HEK293 (cell line): Measurements from ENCODE around the gene EIF3J.

Experiments used
- CTCF ChIA-PET: fragments of 350-600 bp; formaldehyde crosslinking; extraction: SDS; loops from one replicate; lab custom pipeline; 2021; ENCODE audit warnings: antibody characterized with exemption; lab: Yijun Ruan, JAX
- POLR2A ChIA-PET: fragments of 300-600 bp; formaldehyde crosslinking; extraction: SDS; loops from one replicate; lab custom pipeline; 2020; ENCODE audit warnings: antibody characterized with exemption, inconsistent platforms; lab: Yijun Ruan, JAX
- H3K27ac ChIP-seq: fragments of 200-500 bp; sonication (Bioruptor generic); 2 replicates; pipeline ENCODE4 v1.5.1; 2014; ENCODE audit warnings: low read depth, low read length, control low read depth, inconsistent platforms; ENCODE audit errors: extremely low read depth
- H3K36me3 ChIP-seq, 2 experiments: fragments of 200-500 bp in 1 of 2; sonication (Bioruptor generic) in 1 of 2; 1 replicate in 1 of 2; 2 replicates in 1 of 2; pipeline ENCODE4 v1.5.1; 2014 to 2017; ENCODE audit warnings: inconsistent platforms in 2 of 2, low read length in 2 of 2; ENCODE audit not compliant: control insufficient read depth in 2 of 2, insufficient read depth in 1 of 2
- H3K4me1 ChIP-seq: fragments of 200-500 bp; sonication (Bioruptor generic); 2 replicates; pipeline ENCODE4 v1.5.1; 2014; ENCODE audit warnings: mild to moderate bottlenecking, low read length, inconsistent platforms; ENCODE audit not compliant: control insufficient read depth, insufficient read depth
- H3K4me3 ChIP-seq: 2 replicates; pipeline ENCODE4 v1.5.1; 2011; ENCODE audit warnings: low read depth, mild to moderate bottlenecking, control low read depth, low read length, moderate library complexity
- H3K9me3 ChIP-seq: fragments of 200-500 bp; sonication (Bioruptor generic); 2 replicates; pipeline ENCODE4 v1.5.1; 2014; ENCODE audit warnings: low read depth, low read length, inconsistent platforms; ENCODE audit not compliant: control insufficient read depth, insufficient read depth
- BCL11A ChIP-seq: fragments of 450-650 bp; formaldehyde crosslinking; IDR thresholded peaks from 2 replicates; pipeline ENCODE4 v1.5.1; 2016; ENCODE audit warnings: low read depth, missing biosample characterization, missing genetic modification characterization
- IKZF3 ChIP-seq: fragments of 450-650 bp; IDR thresholded peaks from 2 replicates; pipeline ENCODE4 v1.5.0; 2018; ENCODE audit warnings: missing biosample characterization, mild to moderate bottlenecking, missing genetic modification characterization, moderate library complexity
- PRDM6 ChIP-seq: fragments of 450-650 bp; formaldehyde crosslinking; IDR thresholded peaks from 2 replicates; pipeline ENCODE4 v1.5.1; 2017; ENCODE audit warnings: missing biosample characterization, missing genetic modification characterization
- ZBTB6 ChIP-seq: fragments of 450-650 bp; formaldehyde crosslinking; IDR thresholded peaks from 2 replicates; pipeline ENCODE4 v1.5.1; 2017; ENCODE audit warnings: missing biosample characterization, missing genetic modification characterization
- ZBTB7A ChIP-seq: fragments of 450-650 bp; formaldehyde crosslinking; IDR thresholded peaks from 2 replicates; pipeline ENCODE4 v1.5.1; 2016; ENCODE audit warnings: low read depth, missing biosample characterization, missing genetic modification characterization
- ZNF112 ChIP-seq: fragments of 450-650 bp; formaldehyde crosslinking; IDR thresholded peaks from 2 replicates; pipeline ENCODE4 v1.5.0; 2017; ENCODE audit warnings: missing biosample characterization, missing genetic modification characterization
- ZNF132 ChIP-seq: fragments of 450-650 bp; formaldehyde crosslinking; IDR thresholded peaks from 2 replicates; pipeline ENCODE4 v1.5.1; 2017; ENCODE audit warnings: missing biosample characterization, missing genetic modification characterization, borderline replicate concordance
- ZNF274 ChIP-seq, 2 experiments: fragments of 200-500 bp in 1 of 2; fragments of 450-650 bp in 1 of 2; sonication (Bioruptor generic) in 1 of 2; formaldehyde crosslinking in 1 of 2; IDR thresholded peaks; 2 replicates each; pipeline versions ENCODE4 v1.5.1 to v1.6.1; 2014 to 2016; ENCODE audit warnings: borderline replicate concordance in 1 of 2, inconsistent platforms in 1 of 2, low read length in 1 of 2, missing biosample characterization in 1 of 2, missing genetic modification characterization in 1 of 2
- ZNF416 ChIP-seq: fragments of 450-650 bp; formaldehyde crosslinking; IDR thresholded peaks from 2 replicates; pipeline ENCODE4 v1.5.1; 2016; ENCODE audit warnings: missing biosample characterization, missing genetic modification characterization
- ZNF501 ChIP-seq: fragments of 450-650 bp; formaldehyde crosslinking; IDR thresholded peaks from 2 replicates; pipeline ENCODE4 v1.5.1; 2016; ENCODE audit warnings: missing biosample characterization, missing genetic modification characterization
- ZNF518A ChIP-seq: fragments of 450-650 bp; formaldehyde crosslinking; conservative IDR thresholded peaks from 2 replicates; pipeline ENCODE4 v1.5.1; 2016; ENCODE audit warnings: low read depth, missing biosample characterization, missing genetic modification characterization
- ZNF548 ChIP-seq: fragments of 450-650 bp; formaldehyde crosslinking; IDR thresholded peaks from 2 replicates; pipeline ENCODE4 v1.5.1; 2016; ENCODE audit warnings: missing biosample characterization, missing genetic modification characterization
- ZNF549 ChIP-seq: fragments of 450-650 bp; IDR thresholded peaks from 2 replicates; pipeline ENCODE4 v1.5.1; 2018; ENCODE audit warnings: missing biosample characterization, missing genetic modification characterization, mild to moderate bottlenecking, inconsistent platforms, moderate library complexity
- ZNF560 ChIP-seq: fragments of 450-650 bp; formaldehyde crosslinking; IDR thresholded peaks from 2 replicates; pipeline ENCODE4 v1.5.1; 2017; ENCODE audit warnings: missing biosample characterization, missing genetic modification characterization, borderline replicate concordance
- ZSCAN16 ChIP-seq: fragments of 450-650 bp; formaldehyde crosslinking; IDR thresholded peaks from 2 replicates; pipeline ENCODE4 v1.5.1; 2016; ENCODE audit warnings: missing biosample characterization, missing genetic modification characterization
- TF ChIP-seq, protein P1 (sequence below): fragments of 450-650 bp; formaldehyde crosslinking; IDR thresholded peaks from 2 replicates; pipeline ENCODE4; 2016; ENCODE audit warnings: missing biosample characterization, missing genetic modification characterization
- TF ChIP-seq, protein P2 (sequence below): fragments of 450-650 bp; formaldehyde crosslinking; IDR thresholded peaks from 2 replicates; pipeline ENCODE4 v1.5.1; 2016; ENCODE audit warnings: missing biosample characterization, missing genetic modification characterization, low read depth

Gene EIF3J

GRCh38 chr15:44566155-44566540 lies 29.2 kb downstream of the EIF3J start:
- no peaks in the 10 kb centered on the region for H3K4me1 ChIP-seq
- ChIA-PET POLR2A (no interaction called here), CTCF (no interaction called here)
- no peaks in the 10 kb centered on the region for H3K9me3 ChIP-seq
- H3K4me3 ChIP-seq, result no peak overlapping the region
- TF ChIP-seq ZNF501 (tag by site-specific recombination), result no peak
- TF ChIP-seq PRDM6, result no peak
- TF ChIP-seq ZBTB7A (tag by site-specific recombination), result no peak
- TF ChIP-seq ZNF112 (tag by site-specific recombination), result no peak
- no peak for TF ChIP-seq ZSCAN16 (tag by site-specific recombination)
- no peak for TF ChIP-seq ZNF548
- peaks cover 18 to 78% of the 10 kb centered on the region in 2 experiments for H3K36me3 ChIP-seq
- H3K27ac ChIP-seq, result no peak overlapping the region

DNA sequence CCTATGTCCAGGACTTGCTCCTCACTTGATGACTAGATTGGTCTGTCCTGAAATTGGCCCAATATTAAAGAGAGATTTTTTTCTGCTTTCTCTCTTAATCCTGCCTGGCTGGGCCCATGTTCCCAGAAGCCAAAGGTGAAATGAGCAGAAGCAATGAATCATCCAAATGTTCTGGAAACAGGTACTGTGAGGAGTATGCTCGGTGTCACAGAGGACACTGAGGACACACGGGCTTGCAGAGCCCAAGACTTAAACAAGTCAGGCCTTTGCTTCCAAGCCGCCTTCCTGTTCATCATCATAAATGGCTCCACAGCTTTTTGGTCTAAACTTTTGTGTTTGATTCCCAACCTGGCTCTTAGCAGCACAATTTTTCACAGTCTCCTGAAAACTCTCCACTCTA lies 31.4 kb downstream of the EIF3J start:
- TF ChIP-seq ZNF132 (tag by site-specific recombination) (no peak), ZNF518A (no peak), IKZF3 (tag by site-specific recombination) (no peak), PRDM6 (no peak), ZNF274 (IDR thresholded peaks at IDR 0.05; ENCODE audit: low read length) (no peak), ZNF274 (tag by site-specific recombination; IDR thresholded peaks at IDR 0.05; ENCODE audit: borderline replicate concordance) (no peak), ZNF416 (no peak), BCL11A (tag by site-specific recombination) (no peak), ZNF549 (tag by site-specific recombination) (no peak), ZBTB6 (no peak), ZNF560 (tag by site-specific recombination) (no peak)
- TF ChIP-seq, protein P1, sequence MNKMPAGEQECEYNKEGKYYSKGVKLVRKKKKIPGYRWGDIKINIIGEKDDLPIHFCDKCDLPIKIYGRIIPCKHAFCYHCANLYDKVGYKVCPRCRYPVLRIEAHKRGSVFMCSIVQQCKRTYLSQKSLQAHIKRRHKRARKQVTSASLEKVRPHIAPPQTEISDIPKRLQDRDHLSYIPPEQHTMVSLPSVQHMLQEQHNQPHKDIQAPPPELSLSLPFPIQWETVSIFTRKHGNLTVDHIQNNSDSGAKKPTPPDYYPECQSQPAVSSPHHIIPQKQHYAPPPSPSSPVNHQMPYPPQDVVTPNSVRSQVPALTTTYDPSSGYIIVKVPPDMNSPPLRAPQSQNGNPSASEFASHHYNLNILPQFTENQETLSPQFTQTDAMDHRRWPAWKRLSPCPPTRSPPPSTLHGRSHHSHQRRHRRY (tag by site-specific recombination), result no peak
- TF ChIP-seq, protein P2, sequence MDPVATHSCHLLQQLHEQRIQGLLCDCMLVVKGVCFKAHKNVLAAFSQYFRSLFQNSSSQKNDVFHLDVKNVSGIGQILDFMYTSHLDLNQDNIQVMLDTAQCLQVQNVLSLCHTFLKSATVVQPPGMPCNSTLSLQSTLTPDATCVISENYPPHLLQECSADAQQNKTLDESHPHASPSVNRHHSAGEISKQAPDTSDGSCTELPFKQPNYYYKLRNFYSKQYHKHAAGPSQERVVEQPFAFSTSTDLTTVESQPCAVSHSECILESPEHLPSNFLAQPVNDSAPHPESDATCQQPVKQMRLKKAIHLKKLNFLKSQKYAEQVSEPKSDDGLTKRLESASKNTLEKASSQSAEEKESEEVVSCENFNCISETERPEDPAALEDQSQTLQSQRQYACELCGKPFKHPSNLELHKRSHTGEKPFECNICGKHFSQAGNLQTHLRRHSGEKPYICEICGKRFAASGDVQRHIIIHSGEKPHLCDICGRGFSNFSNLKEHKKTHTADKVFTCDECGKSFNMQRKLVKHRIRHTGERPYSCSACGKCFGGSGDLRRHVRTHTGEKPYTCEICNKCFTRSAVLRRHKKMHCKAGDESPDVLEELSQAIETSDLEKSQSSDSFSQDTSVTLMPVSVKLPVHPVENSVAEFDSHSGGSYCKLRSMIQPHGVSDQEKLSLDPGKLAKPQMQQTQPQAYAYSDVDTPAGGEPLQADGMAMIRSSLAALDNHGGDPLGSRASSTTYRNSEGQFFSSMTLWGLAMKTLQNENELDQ (tag by site-specific recombination), result no peak
- POLR2A ChIA-PET, result no interaction called here
- H3K27ac ChIP-seq, result no peak overlapping the region
- H3K4me1 ChIP-seq, result no peaks in the 10 kb centered on the region
- CTCF ChIA-PET, result interaction anchor here (2.3 kb wide), 1 partner anchor 10 kb away, joined by 11 read pairs; no protein-coding TSS in a partner anchor
- H3K9me3 ChIP-seq, result no peaks in the 10 kb centered on the region
- no peak overlapping the region for H3K4me3 ChIP-seq
- peaks cover 13 to 64% of the 10 kb centered on the region in 2 experiments for H3K36me3 ChIP-seq
